Caco-2 (cell line): ENCODE data around the gene PALLD. TPM values are rescaled to one million over a fixed set of nuclear protein-coding genes. Genes with fewer than 3 reads are reported as not detected.

Experiments used
- BruUV-seq: library from RNA; stranded (reverse); fragments of 400-500 nt; replicated peaks from 2 replicates; lab custom pipeline; 2021; lab: Mats Ljungman, UMichigan
- CTCF ChIA-PET: fragments of 300-600 bp; sonication (Branson Sonifier 250); formaldehyde crosslinking; loops from one replicate; lab custom pipeline; 2022; ENCODE audit warnings: antibody characterized with exemption; lab: Charles Lee
- POLR2A ChIA-PET: fragments of 300-600 bp; sonication (Branson Sonifier 250); formaldehyde crosslinking; loops from one replicate; lab custom pipeline; 2022; ENCODE audit warnings: antibody characterized with exemption; lab: Charles Lee
- DNase-seq, 2 experiments: peaks; one replicate each; pipeline versions ENCODE4 v3.0.0 to v3.0.0-alpha.2; 2020 to 2022
- H3K27me3 ChIP-seq: replicated peaks from 2 replicates; pipeline ENCODE4 v1.6.0; 2011; ENCODE audit warnings: low read length; ENCODE audit not compliant: control insufficient read depth, insufficient read depth
- H3K36me3 ChIP-seq: 2 replicates; pipeline ENCODE4 v1.5.1; 2011; ENCODE audit warnings: low read length; ENCODE audit not compliant: control insufficient read depth, insufficient read depth
- H3K4me1 ChIP-seq: fragments of 250-450 bp; sonication (Bioruptor Pico); 2 replicates; pipeline ENCODE4 v1.5.1; 2020; ENCODE audit warnings: mild to moderate bottlenecking
- H3K4me3 ChIP-seq: 2 replicates; pipeline ENCODE4 v1.5.1; 2011; ENCODE audit warnings: low read depth, mild to moderate bottlenecking, control low read depth, low read length
- H3K9me3 ChIP-seq: fragments of 250-450 bp; sonication (Bioruptor Pico); 2 replicates; pipeline ENCODE4 v1.5.1; 2020; ENCODE audit warnings: mild to moderate bottlenecking, moderate library complexity
- H3K27ac Mint-ChIP-seq: one replicate; pipeline ENCODE4 v1.8.0; 2022; ENCODE audit warnings: mixed read lengths; ENCODE audit not compliant: unreplicated experiment
- H3K27me3 Mint-ChIP-seq: one replicate; pipeline ENCODE4 v1.8.0; 2022; ENCODE audit warnings: mixed read lengths; ENCODE audit not compliant: insufficient read depth, unreplicated experiment
- H3K36me3 Mint-ChIP-seq: one replicate; pipeline ENCODE4 v1.8.0; 2022; ENCODE audit warnings: mild to moderate bottlenecking, mixed read lengths; ENCODE audit not compliant: insufficient read depth, unreplicated experiment
- H3K4me1 Mint-ChIP-seq: one replicate; pipeline ENCODE4 v1.8.0; 2022; ENCODE audit warnings: low read depth, mixed read lengths; ENCODE audit not compliant: unreplicated experiment
- H3K4me3 Mint-ChIP-seq: one replicate; pipeline ENCODE4 v1.8.0; 2022; ENCODE audit warnings: mild to moderate bottlenecking, moderate library complexity, mixed read lengths; ENCODE audit not compliant: unreplicated experiment
- H3K9me3 Mint-ChIP-seq: one replicate; pipeline ENCODE4 v1.8.0; 2022; ENCODE audit warnings: mixed read lengths; ENCODE audit not compliant: unreplicated experiment
- intact Hi-C: fragments of 100-400 bp; cut with micrococcal nuclease; formaldehyde crosslinking; loops from one replicate; pipeline ENCODE4 v1.10.0; 2022; ENCODE audit not compliant: unreplicated experiment
- total RNA-seq: library from RNA; stranded (reverse); gene quantifications from 2 replicates; pipeline ENCODE4 v1.2.3, GENCODE V29; 2022
- TF ChIP-seq, protein P1 (sequence below), 2 experiments: fragments of 200-600 bp in 1 of 2; IDR thresholded peaks; 1 replicate in 1 of 2; 2 replicates in 1 of 2; pipeline versions ENCODE4 v1.5.1 to v1.8.0; 2011 to 2022; ENCODE audit warnings: antibody characterized with exemption in 1 of 2, control low read depth in 1 of 2, inconsistent platforms in 1 of 2, low read depth in 1 of 2, low read length in 1 of 2, mild to moderate bottlenecking in 1 of 2, moderate library complexity in 1 of 2; ENCODE audit not compliant: insufficient read depth in 1 of 2, severe bottlenecking in 1 of 2, unreplicated experiment in 1 of 2

PALLD gene
- total RNA-seq, 1 experiment from 2014 or later = 12.3 TPM

DNA sequence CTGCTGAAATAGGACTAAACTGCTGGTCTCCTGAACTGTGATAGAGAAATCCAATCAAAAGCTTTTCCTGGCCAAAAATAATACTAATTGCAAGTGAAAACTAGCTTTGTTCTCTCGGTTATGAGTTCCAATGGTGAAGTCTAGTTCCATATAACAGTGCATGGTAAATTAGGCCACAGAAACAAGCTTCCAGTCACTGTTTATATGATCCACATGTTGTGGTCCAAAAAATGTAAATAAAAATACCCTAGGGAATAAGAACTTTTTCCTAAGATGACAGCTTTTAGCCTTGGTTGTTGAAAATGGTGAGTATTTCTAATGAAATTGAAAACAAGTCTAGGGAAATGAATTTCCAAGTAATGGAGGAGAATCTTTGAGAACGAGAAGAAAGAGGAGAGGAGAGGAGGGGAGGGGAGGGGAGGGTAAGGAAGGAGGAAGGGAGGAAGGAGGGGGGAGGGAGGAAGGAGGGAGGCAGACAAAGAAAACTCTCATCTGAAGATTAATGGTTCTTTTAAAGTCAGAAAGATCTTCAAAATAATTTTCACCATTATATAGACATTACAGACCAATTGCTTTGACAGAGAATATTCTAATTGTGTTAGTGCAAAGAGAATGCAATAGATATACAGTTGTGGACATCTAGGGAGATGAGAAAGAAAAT, 26.1 kb downstream of the PALLD start:
- intact Hi-C loops = no loop called here
- Histone ChIP-seq H3K4me1 (no peaks in the 10 kb centered on the region), H3K9me3 (no peaks in the 10 kb centered on the region), H3K4me3 (no peak overlapping the region), H3K27me3 (no peaks in the 10 kb centered on the region), H3K36me3 (no peaks in the 10 kb centered on the region)
- Mint-ChIP-seq H3K4me1 (no peaks in the 10 kb centered on the region), H3K36me3 (no peaks in the 10 kb centered on the region), H3K4me3 (no peak overlapping the region), H3K9me3 (no peaks in the 10 kb centered on the region), H3K27ac (no peak overlapping the region), H3K27me3 (peaks cover 5% of the 10 kb centered on the region)
- ChIA-PET CTCF (no interaction called here), POLR2A (no interaction called here)
- TF ChIP-seq, protein P1, sequence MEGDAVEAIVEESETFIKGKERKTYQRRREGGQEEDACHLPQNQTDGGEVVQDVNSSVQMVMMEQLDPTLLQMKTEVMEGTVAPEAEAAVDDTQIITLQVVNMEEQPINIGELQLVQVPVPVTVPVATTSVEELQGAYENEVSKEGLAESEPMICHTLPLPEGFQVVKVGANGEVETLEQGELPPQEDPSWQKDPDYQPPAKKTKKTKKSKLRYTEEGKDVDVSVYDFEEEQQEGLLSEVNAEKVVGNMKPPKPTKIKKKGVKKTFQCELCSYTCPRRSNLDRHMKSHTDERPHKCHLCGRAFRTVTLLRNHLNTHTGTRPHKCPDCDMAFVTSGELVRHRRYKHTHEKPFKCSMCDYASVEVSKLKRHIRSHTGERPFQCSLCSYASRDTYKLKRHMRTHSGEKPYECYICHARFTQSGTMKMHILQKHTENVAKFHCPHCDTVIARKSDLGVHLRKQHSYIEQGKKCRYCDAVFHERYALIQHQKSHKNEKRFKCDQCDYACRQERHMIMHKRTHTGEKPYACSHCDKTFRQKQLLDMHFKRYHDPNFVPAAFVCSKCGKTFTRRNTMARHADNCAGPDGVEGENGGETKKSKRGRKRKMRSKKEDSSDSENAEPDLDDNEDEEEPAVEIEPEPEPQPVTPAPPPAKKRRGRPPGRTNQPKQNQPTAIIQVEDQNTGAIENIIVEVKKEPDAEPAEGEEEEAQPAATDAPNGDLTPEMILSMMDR (IDR thresholded peaks at IDR 0.05; ENCODE audit: insufficient read depth in 1 of 2, low read depth in 1 of 2, low read length in 1 of 2, severe bottlenecking in 1 of 2, unreplicated experiment in 1 of 2) = no peak
- no peak for DNase-seq
- BruUV-seq = no TSS peak

DNA sequence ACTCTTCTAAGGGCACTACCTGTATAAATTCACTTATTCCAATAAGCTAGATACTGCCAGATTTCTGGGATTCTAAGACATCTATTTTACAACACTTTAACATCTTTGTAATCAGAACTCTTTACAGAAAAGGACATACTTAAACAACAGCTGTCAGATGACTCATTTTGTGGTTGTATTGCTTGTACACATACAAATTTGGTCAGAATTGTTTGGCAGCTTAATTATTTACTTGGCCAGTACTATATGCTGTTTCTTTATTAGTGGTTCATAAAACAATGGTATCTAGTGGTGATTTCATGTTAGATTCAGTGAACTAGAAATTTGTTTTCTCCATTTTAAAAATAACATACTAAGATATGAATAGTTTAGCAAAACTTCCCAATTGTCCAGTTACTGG, 27.2 kb downstream of the PALLD start:
- POLR2A ChIA-PET = no interaction called here

DNA sequence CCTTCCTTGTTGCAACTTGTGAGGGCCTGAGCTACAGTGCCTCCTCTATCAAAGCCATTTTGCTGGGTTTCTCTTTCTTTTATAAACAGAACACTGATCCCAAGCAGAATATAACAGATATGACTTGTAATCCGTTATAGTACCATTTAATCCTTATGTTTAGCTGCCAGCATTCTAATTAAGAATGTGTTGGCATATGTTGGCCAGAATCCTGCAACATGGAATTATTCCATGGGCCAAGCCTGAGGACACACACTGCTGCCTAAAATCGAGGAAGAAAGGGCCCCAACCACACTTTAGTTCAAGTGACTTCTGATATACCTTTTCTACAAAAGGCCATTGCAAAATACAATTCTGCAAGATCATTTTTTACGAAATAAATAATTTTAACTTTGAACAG, 28.0 kb downstream of the PALLD start:
- no peaks in the 10 kb centered on the region for H3K27me3 Mint-ChIP-seq
- POLR2A ChIA-PET = no interaction called here
- DNase-seq = no peak
- no TSS peak for BruUV-seq
- no peak overlapping the region for H3K27ac Mint-ChIP-seq
- Histone ChIP-seq H3K4me1 (no peaks in the 10 kb centered on the region), H3K4me3 (no peak overlapping the region), H3K36me3 (no peaks in the 10 kb centered on the region), H3K9me3 (no peaks in the 10 kb centered on the region), H3K27me3 (no peaks in the 10 kb centered on the region)
- TF ChIP-seq, protein P1 (IDR thresholded peaks at IDR 0.05; ENCODE audit: insufficient read depth in 1 of 2, low read depth in 1 of 2, low read length in 1 of 2, severe bottlenecking in 1 of 2, unreplicated experiment in 1 of 2) = no peak
- no peaks in the 10 kb centered on the region for H3K36me3 Mint-ChIP-seq
- CTCF ChIA-PET = no interaction called here
- no peaks in the 10 kb centered on the region for H3K4me1 Mint-ChIP-seq
- no peak overlapping the region for H3K4me3 Mint-ChIP-seq
- H3K9me3 Mint-ChIP-seq = no peaks in the 10 kb centered on the region
- intact Hi-C loops = no loop called here

More for the DNA sequence above, 27.2 kb downstream of the PALLD start:
- Histone ChIP-seq H3K27me3 (no peaks in the 10 kb centered on the region), H3K4me1 (no peaks in the 10 kb centered on the region), H3K36me3 (no peaks in the 10 kb centered on the region), H3K4me3 (no peak overlapping the region), H3K9me3 (no peaks in the 10 kb centered on the region)
- H3K4me1 Mint-ChIP-seq = no peaks in the 10 kb centered on the region
- TF ChIP-seq, protein P1 (IDR thresholded peaks at IDR 0.05; ENCODE audit: insufficient read depth in 1 of 2, low read depth in 1 of 2, low read length in 1 of 2, severe bottlenecking in 1 of 2, unreplicated experiment in 1 of 2) = no peak
- H3K27ac Mint-ChIP-seq = no peak overlapping the region
- DNase-seq = no peak
- no TSS peak for BruUV-seq
- H3K4me3 Mint-ChIP-seq = no peak overlapping the region
- no peaks in the 10 kb centered on the region for H3K27me3 Mint-ChIP-seq
- H3K9me3 Mint-ChIP-seq = no peaks in the 10 kb centered on the region
- intact Hi-C loops = no loop called here
- CTCF ChIA-PET = no interaction called here
- H3K36me3 Mint-ChIP-seq = no peaks in the 10 kb centered on the region
